Kidney epithelial cell (primary cell): ENCODE measurements around the gene KSR1. TPM values are rescaled to one million over a fixed set of nuclear protein-coding genes. Genes with fewer than 3 reads are reported as not detected.
"Not testable (repeated sequence)": the region's sequence is repeated elsewhere in the genome, so short reads cannot be mapped to it uniquely, and the experiment has no call there.

Source experiments
- DNase-seq: peaks from one replicate; pipeline ENCODE4 v3.0.0-alpha.2; 2010; ENCODE audit warnings: low read depth
- H3K27me3 ChIP-seq: 2 replicates; pipeline ENCODE4 v1.6.0; 2011; ENCODE audit warnings: low read length; ENCODE audit not compliant: control insufficient read depth, insufficient read depth
- H3K36me3 ChIP-seq: 2 replicates; pipeline ENCODE4 v1.5.1; 2011; ENCODE audit warnings: low read length; ENCODE audit not compliant: control insufficient read depth, insufficient read depth
- H3K4me3 ChIP-seq: 2 replicates; pipeline ENCODE4 v1.5.1; 2011; ENCODE audit warnings: low read depth, mild to moderate bottlenecking, control low read depth, low read length
- total RNA-seq: library from RNA; depleted of rRNA; stranded (reverse); fragments of >200 nt; gene quantifications from 2 replicates; pipeline ENCODE4 v1.2.3, GENCODE V29; 2015
- TF ChIP-seq, protein P1 (sequence below): IDR thresholded peaks from 2 replicates; pipeline ENCODE4 v1.5.1; 2011; ENCODE audit warnings: mild to moderate bottlenecking, moderate library complexity, low read length, control low read depth, inconsistent platforms; ENCODE audit not compliant: insufficient read depth, poor library complexity, severe bottlenecking

KSR1 gene
- total RNA-seq, 1 donor from 2014 or later: 11.2 TPM

GRCh38 chr17:27464431-27464830 is 8.2 kb downstream of the KSR1 start:
- TF ChIP-seq, protein P1, sequence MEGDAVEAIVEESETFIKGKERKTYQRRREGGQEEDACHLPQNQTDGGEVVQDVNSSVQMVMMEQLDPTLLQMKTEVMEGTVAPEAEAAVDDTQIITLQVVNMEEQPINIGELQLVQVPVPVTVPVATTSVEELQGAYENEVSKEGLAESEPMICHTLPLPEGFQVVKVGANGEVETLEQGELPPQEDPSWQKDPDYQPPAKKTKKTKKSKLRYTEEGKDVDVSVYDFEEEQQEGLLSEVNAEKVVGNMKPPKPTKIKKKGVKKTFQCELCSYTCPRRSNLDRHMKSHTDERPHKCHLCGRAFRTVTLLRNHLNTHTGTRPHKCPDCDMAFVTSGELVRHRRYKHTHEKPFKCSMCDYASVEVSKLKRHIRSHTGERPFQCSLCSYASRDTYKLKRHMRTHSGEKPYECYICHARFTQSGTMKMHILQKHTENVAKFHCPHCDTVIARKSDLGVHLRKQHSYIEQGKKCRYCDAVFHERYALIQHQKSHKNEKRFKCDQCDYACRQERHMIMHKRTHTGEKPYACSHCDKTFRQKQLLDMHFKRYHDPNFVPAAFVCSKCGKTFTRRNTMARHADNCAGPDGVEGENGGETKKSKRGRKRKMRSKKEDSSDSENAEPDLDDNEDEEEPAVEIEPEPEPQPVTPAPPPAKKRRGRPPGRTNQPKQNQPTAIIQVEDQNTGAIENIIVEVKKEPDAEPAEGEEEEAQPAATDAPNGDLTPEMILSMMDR: no peak
- no peak for DNase-seq

DNA sequence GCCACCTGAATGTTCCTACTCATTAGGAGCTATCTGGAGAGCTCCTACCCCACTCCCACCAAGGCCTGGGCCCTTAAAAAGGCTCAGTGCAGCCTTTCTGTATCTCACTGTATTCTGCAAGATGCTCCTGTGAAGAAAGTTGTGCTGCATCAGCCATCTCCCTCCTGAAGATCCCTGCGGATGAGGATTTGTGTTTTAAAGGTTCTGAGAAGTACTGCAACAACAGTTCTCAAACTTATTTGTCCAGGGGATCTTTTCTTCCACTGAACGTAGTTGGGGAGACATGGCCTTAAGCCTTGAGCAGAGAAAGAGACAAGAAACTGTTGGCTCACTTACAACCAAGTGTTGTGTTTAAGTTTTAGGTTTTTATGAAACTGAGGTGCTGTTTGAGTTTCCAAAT is 9.6 kb downstream of the KSR1 start:
- H3K36me3 ChIP-seq, DNase-seq, H3K4me3 ChIP-seq, H3K27me3 ChIP-seq: not testable (repeated sequence)

More at GRCh38 chr17:27464431-27464830, 8.2 kb downstream of the KSR1 start:
- Histone ChIP-seq H3K4me3 (no peak overlapping the region), H3K27me3 (no peaks in the 10 kb centered on the region), H3K36me3 (no peaks in the 10 kb centered on the region)

GRCh38 chr17:27466376-27466742 is 10.1 kb downstream of the KSR1 start:
- Histone ChIP-seq H3K27me3 (no peaks in the 10 kb centered on the region), H3K4me3 (no peak overlapping the region)
- TF ChIP-seq, protein P1: no peak

GRCh38 chr17:27466743-27467375 is 10.6 kb downstream of the KSR1 start:
- DNase-seq: no peak
- TF ChIP-seq, protein P1: no peak
- no peaks in the 10 kb centered on the region for H3K27me3 ChIP-seq
- H3K4me3 ChIP-seq: no peak overlapping the region
- H3K36me3 ChIP-seq: no peaks in the 10 kb centered on the region

More at GRCh38 chr17:27466376-27466742, 10.1 kb downstream of the KSR1 start:
- H3K36me3 ChIP-seq: no peaks in the 10 kb centered on the region
- DNase-seq: no peak

GRCh38 chr17:27469256-27469655 is 13.0 kb downstream of the KSR1 start:
- TF ChIP-seq, protein P1: no peak
- Histone ChIP-seq H3K36me3 (no peaks in the 10 kb centered on the region), H3K27me3 (no peaks in the 10 kb centered on the region), H3K4me3 (no peak overlapping the region)
- no peak for DNase-seq

DNA sequence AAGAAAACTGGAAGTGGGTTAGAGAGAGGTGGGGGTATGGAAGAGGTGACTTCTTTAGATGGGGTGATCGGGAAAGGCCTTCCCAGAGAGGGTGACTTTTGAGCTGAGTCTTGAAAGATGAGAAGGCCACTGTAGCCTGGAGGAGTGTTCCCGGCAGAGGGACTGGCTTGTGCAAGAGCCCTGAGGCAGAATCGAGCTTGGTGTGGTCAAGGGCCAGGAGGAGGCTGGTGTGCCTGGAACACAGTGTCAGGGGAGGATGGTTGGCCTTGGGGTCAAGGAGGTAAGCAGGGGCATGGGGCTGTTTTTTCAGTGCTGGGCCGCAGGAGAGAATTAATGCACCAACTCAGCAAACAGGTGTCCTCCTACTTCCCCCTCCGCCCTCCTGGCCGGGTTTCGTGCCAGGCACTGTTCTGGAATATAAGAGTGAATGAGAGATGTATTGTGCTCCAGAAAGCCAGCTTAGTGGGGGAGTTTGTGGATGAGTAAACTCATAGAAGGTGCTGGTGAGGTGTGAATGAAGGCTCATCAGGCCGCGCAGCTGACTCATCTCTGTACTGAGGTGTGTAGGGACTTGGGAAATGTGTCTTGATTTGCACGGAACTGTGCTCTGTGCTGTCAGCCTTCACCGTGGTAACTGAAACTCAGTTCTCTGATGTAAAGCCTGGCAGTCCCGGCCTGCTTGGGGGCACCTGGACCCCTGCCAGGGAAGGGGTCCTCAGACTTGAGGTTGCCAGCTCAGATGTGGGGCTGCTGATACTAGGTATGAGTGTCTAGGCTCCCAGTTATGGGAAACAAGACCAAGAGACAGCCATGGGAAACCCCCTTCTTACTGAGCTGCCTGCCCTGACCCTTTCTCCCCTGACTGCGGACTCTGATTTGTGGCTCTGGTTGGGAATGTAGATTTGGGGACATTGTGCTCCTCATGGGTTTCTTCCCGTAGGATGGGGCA is 15.3 kb downstream of the KSR1 start:
- DNase-seq: peak; percentile 89
- TF ChIP-seq, protein P1: no peak
- no peak overlapping the region for H3K4me3 ChIP-seq
- H3K27me3 ChIP-seq: no peaks in the 10 kb centered on the region
- H3K36me3 ChIP-seq: no peaks in the 10 kb centered on the region
